GM21381 (cell line): Measurements from ENCODE around the gene DUSP14.
A peak's percentile ranks its signal among the peaks of the same experiment; 100 is the strongest.
"Not testable (repeated sequence)": the region's sequence is repeated elsewhere in the genome, so short reads cannot be mapped to it uniquely, and the experiment has no call there.

Experiments
- ATAC-seq: cut with Tn5 transposase; IDR thresholded peaks from one replicate; pipeline ENCODE4 v1.9.1; 2021; ENCODE audit warnings: mild to moderate bottlenecking, moderate library complexity; ENCODE audit not compliant: unreplicated experiment

Gene DUSP14

DNA sequence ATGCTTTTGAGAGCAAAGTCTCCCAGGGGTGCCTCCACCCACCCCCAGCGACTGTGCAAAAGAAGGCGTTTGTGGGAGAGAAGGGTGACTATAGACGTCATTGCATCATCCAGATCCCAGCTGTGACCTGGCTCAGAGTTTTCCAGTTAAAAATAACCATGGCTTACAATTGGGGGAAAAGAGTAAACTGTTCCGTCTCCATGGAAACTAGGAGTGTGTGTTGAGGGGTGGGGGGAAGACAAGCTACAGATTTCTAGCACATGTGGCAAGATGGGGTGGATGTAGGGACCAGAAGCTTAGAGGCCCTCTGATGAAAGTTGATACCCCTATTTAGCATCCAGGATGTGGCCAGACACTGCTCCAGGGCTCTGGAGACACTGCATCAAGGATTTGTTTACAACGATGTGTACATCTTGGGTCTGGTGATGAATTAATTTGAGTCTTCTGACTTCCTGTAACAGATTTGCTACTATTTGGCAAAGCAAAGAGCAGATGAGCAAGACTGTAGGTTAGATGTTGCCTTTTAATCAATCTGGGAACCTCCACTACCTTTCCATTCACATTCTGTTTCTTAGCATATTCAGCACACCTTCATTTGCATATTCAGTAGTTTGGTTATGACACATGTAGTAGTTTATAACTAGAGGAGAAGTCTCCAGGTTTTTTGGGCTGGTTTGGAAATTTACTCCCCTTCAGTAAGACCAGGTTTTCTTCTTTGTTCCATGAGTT, 6.2 kb upstream of the DUSP14 start:
- no peak for ATAC-seq

DNA sequence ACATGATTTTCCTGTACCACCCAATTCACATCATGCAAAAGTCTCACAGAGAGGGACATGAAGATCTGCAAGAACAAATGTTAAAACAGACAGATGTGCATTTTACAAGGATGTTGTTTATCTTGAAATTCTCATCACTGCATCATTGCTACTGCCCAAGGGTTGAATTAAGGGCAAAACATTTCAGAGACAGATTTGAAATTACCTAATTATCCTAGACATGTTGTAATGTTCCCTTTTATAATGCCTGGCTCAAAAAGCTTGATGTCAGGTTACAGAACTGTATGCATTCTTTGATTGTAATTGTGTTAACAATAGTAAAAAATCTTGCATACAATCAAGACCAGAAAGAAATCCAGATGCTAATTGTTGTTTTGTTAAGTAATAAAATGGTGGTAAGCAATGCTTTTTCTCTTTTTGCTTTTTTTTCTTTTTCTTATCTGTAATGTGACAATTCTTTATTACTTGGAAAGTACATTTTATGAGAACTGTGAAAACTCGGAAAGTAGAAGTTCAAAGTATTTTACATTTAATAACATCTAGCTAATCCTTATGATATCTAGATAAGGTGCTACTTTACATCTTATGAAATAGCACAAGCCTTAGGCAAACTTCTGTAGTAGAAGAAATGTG, 3.6 kb upstream of the DUSP14 start:
- ATAC-seq, result no peak

DNA sequence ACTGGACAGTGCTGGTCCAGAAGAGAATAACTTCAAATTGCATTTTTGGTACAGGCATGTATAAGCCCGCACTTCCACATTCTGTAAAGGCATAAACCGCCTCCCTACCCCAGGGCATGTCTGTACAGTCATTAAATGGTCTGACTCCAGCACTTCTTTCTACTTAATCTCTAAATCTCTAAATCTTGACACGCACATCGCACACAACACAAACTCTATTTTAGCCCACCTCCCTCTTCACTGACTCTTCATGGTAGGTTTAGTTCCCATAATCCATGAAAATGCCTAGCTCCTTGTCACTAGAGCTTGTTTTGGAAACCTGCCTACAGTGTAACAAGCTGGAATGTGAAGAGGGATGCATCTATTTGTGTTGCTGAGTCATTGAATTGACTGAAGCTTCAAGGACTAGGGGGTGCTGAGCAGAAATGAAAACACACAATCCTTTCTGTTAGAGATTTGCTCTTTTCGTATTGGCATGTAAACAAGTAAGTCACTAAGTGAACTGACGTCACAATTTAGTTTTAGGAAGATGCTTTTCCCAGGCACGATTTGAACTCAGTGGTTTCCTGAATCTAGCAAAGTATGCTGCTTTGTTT, 1.6 kb upstream of the DUSP14 start:
- no peak for ATAC-seq

DNA sequence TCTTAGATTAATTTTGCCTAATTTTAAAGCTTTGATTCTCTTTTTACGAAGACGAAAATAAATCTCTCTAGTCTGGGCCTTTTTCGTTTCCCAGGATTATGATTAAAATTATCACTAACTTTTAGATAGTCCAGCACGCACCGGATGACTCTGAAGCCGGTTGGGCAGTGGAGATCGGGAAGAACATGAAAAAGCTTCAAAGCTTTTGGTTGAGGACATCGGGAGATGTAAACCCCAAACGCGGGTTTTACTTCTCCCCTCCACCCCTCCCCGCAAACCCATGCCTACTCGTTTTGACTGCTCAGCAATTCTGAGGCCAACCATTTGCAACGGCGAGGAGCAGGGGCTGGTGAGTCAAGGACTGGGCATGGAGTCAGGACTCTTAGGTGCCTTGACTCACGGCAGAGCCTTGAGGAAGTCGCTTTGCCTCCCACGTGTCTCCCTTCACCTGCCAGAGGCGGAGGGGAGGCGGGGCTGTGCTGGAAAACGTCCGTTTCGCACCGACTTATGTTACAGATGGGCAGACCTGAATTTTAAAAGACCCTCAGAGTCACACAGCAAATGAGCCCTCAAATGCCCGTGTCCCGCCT, 989 bp upstream of the DUSP14 start:
- ATAC-seq, result no peak

DNA sequence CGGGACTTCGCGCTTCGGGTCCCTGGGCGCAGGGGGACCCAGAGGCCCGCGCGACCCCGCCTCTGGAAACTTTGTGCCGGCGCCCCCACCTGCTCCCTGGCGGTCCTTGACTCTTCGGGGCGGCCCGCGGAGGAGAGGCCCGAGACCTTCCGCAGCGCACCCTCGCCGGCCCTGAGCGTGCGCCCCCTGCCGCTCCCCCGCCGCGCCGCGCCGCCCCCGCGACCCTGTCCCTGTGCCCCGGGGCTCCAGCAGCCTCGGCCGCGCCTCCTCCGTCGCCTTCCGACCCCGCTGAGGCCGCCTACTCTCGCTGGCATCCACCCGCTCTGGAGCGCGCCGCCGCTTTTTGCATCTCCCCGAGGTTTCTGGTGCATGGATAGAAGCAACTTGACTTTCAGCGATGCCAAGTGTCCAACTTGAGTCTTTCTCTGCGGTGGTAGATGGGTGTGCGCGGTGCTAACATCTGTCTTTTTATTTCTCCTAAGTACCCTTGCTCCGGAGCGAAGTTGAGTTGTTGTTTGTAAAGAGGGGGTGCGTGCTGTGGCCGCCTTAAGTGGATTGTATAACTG, 414 bp downstream of the DUSP14 start:
- ATAC-seq, result peak; percentile 46

DNA sequence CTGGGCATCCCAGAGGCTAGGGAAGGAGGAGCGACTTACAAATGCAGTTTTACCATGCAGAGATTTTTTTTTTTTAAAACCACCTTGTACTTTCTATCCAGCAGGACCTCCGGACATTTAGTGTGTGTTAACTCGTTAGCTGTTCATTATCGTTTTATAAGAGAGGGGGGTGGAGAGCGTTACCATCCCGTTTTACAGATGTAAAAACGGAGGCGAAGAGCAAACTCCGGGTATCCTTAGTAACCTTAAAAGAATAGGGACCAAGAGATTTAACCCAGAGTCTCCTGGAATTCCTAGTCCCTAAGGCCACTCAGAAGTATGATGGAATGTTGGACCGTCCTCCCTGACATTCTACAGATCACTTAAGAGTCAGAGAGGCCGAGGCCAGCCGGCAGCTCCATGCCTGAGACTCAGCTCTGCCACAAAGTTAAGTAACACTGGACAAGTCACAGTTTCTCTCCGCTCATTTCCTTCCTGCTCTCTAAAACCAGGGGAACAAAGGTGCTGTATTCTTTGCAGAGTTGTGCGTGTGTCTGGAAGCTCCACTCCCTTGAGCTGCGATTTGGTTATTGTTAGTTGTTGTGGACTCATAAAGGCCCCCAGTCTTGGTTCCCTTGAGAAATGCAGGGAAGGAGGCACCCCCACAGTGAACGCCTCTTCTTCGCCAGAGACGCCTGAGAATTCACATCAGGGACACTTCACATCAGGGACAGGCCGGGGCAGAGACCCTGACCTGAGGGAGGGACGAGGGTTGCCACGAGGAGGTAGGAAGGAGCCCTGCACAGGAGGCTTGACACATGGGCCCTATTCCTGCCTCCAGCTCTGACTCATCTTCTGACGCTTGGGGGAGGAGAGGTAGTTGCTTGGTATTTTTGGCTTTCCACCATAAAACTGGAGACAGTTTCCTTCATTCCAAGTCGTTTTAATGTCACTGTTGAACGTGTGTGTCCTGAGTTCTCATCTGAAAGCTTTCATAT, 1.2 kb downstream of the DUSP14 start:
- ATAC-seq, result no peak

DNA sequence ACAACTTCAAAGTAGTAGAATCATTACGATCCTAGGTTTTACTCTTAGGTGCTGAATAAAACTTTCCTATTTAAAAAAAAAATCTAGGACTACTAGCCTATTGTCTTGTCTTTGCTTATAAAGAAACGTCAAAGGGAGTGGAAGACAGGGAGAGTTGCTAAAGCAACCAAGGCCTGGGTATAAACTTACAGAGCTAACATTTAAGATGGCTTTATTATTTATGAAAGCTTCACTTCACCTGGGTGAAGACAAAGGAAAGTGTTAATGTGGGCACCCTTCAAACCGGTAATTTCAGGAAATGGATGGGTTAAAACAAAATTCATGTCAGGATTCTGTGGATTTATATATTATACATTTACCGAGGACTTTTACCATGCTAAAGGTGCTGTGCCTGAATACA, 2.5 kb downstream of the DUSP14 start:
- ATAC-seq, result no peak

DNA sequence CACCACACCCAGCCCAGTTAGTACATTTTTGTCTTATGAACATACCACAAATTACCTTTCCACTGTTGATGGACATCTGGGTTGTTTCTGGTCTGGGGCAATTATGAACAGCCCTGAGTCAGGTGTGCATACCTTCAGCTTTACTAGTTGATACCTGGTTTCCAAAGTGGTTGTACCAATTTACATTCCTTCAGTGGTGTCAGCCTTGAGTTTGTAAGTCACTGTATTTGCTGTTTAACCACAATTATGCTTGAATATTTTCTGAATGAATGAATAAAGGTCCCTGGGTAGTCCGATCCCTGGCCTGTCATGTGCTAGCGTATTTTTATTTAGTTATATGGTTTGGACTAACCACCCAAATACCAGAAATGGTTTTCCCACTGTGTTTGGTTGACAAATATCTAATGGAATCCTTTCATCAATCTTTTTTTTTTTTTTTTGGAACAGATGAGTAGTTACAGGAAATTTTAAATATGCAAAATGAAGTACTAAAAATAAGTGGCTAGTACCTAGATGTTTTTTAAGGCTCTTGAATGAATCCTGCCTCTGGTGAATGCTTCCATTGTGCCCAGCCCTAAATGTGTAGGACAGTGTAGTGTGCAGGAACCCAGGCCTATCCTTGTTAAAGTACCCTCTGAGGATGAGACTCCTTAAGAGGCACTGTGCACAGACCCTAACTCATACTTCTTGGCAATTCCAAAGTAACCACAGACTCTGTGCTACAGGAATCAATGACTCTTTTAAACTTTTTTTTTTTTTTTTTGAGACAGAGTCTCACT, 3.7 kb downstream of the DUSP14 start:
- no peak for ATAC-seq

DNA sequence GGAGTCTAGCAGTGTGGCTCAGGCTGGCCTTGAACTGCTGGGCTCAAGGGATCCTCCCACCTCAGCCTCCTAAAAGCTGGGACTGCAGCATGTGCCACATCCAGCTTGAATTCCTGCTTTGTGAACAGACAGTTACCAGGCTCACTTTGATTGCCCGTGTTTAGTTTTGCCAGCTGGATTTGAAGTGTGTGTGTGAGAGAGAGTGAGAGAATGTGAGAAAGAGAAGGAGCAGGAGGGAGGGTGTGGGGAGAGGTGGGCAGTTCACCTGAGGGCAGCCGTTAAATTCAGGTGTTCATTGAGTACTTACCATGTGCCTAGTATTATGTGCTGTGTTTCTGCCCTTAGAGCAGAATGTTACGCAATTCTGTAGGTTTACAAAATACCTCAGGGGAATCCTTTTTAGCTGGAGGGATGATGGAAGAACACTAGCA, 4.7 kb downstream of the DUSP14 start:
- no peak for ATAC-seq

DNA sequence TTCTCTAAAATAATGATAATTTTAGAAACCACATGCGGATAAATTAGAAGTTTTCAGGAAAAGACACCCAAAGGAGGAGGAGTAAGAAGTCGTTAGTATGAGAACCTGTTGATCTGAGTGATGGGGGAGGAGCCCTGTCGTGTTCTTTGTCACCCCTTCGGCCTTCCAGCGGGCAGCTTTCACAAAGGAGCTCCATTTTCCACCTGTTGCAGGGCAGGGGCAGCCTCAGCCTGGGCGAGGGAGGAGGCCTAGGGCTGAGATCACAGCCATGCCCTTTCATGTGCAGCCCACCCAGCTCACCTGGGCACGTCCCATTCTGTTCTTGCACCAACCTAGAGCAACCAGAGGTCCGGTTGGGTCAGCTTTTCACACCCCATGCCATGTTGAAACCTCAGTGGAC, 5.3 kb downstream of the DUSP14 start:
- ATAC-seq, result no peak

DNA sequence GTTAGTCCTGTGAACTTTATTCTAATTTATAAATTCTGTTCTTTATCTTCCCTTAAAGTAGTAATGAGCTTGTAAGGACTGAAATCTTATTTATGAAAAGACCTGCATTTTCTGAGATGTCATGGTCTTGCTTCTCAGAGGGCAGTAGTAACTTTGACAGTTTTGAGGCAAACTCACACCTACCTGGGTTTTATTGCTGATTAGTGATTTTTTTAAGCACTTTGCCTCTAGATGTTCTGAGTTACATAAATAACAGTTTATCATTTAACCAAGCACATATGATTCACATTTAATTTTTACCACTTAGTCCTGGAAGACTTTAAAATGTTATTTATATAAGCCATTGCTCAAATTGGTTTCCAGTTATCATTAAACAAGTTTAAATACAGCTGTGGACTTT, 10.7 kb downstream of the DUSP14 start:
- ATAC-seq, result no peak

DNA sequence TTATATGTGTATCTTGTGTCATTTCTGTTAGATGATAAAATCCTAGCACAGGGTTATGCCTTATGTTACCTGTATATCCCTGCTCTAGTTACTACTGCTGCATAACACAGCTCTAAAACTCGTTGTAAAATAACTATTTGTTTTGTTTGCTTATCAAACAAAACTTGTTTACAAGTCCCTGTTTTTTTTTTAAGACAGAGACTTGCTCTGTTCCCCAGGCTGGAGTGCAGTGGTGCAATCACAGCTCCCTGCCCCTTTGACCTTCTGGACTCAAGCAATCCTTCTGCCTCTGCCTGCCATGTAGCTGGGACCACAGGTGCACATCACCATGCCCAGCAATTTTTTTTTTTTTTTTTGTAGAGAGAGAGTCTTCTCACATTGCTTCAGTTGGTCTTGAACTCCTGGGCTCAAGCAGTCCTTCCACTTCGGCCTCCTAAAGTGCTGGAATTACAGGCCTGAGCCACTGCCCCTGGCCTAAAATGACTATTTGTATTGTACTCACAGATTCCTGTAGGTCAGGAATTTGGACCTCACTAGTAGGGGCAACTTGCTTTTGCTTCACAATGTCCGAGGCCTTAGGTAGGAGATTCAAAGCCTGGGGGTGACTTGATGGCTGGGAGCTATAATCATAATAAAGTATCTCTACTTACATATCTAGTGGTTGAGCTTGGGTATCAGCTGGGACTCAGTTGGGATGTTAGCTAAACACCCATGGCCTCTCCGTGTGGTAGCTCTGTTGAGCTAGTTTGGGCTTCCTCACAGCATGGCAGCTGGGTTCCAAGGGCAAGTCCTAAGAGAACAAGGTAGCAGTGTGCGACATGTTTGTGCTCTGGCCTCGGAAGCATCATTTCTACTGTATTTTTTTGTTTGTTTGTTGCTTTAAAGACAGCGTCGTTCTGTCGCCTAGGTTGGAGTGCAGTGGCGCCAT, 12.6 kb downstream of the DUSP14 start:
- ATAC-seq, result no peak

DNA sequence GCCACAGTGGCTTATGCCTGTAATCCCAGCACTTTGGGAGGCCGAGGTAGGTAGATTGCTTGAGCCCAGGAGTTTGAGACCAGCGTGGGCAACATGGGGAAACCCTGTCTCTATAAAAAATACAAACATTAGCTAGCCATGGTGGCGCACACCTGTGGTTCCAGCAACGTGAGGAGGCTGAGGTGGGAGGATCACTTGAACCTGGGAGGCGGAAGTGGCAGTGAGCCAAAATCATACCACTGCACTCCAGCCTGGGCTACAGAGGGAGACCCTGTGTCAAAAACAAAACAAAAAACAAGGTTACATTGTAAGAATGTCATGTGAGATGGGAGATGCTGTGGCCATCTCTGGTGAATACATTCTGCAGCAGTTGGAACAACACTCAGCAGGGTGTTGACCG, 13.5 kb downstream of the DUSP14 start:
- no peak for ATAC-seq

DNA sequence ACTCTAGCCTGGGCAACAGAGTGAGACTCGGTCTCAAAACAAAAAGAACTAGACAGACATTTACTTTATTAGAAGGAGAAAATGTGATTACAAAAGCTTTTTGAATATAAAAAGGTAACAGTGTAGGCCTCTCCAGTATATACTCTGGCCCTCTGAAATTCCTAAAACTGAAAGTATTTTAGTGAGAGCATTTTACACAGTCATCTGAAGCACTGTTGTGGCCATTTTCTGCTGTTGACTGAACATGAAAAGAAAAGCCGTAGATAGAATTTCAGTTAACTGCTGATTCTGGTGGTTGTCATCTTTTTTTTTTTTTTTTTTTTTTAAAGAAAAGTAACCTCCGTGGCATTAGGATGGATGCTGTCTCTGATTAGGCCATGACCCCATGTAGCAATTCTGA, 15.6 kb downstream of the DUSP14 start:
- ATAC-seq, result no peak

DNA sequence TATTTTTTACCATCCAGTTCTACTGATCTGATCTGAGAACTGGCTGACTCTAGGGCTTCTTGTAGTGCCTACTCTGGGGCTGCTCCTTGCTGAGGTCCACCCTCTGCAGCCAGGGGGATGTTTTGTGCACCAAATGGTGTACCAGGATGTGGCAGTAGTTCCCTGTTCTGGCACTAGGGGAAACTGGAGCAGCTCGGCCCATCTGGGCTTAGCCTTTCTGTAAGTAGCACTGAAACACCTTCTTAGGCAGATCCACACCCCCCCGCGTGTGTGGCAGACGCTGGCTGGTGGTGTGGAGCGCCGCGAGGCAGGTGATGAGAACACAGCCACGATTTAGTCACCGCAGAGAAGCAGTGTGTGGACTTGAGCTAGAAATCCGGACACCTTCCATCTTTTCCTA, 17.0 kb downstream of the DUSP14 start:
- no peak for ATAC-seq

DNA sequence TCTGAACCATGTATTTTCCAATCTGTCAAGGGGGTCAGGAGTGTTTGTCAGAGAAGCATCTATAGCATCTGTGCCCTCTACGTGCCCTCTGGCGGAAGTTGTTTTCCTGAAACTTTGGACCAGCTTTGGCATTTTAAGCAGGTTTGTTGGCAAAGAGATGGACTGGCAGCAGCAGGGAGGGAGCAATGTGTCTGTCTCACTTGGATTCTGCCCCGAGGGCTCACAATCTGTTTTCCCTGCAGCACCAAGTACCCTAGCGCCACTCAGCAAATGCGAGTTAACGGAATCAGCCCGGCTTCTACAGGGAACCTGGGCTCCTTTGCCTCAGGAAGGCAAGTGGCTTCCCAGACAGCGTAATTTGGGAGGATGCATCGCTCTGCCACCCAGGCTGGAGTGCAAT, 17.4 kb downstream of the DUSP14 start:
- ATAC-seq, result no peak

DNA sequence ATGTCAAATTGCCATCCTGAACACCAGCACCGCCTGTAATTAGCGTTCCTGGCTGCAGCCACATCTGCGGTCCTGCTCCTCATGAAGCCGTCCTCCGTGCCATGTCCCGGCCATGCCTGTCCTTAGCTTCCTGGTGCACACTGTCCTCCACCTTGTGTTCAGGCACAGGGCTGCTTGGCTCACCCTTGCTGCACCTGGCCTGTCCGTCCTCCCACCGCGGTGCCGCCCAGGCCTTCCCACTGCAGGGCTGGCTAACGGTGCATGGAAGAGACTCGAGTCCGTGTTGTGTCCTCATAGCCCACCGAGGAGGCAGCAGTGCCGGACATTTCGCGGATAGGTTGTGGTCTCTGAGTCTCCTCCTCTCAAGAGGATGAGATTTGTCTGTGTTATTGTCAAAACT, 20.4 kb downstream of the DUSP14 start:
- no peak for ATAC-seq

DNA sequence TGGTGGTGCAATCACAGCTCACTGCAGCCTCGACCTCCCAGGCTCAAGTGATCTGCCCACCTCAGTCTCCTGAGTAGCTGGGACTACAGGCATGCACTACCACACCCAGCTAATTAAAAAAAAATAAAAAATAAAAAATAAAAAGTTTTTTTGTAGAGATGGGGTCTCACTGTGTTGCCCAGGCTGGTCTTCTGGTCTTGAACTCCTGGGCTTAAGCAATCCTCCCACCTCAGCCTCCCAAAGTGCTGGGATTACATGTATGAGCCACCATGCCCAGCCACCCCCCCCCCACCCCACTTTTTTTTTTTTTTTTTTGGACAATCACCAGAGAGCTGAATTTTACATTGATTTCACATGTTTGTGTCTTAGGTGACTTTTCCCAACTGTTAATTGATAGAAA, 22.0 kb downstream of the DUSP14 start:
- not testable (repeated sequence) for ATAC-seq
